Measurements from ENCODE around the gene OAF. TPM values are rescaled to one million over a fixed set of nuclear protein-coding genes. Genes with fewer than 3 reads are reported as not detected.

The OAF gene
- polyA plus RNA-seq, 2 of the 4 experiments (the other 2 are of a cell fraction) = 3.0 to 3.8 TPM

DNA sequence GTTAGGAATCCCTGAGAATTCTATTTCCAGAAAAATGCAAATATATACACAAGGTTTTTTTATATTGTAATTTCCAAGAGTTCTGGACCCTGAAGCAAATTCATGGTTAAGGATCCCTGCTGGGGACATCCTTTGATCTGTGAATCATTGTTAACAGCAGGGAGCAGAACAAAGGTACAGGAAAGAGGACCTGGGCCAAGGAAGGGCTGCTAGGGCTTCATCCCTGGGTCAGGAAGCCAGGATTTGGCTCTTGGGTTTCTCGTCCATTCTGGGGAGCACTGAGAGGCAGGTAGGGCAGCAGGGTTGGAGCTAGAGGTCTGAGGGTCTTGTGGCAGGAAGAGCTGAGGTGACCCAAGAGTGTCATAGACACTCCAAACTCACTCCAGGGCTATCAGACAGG lies 10.2 kb upstream of the OAF start (continued):
- TF ChIP-seq, protein P1, sequence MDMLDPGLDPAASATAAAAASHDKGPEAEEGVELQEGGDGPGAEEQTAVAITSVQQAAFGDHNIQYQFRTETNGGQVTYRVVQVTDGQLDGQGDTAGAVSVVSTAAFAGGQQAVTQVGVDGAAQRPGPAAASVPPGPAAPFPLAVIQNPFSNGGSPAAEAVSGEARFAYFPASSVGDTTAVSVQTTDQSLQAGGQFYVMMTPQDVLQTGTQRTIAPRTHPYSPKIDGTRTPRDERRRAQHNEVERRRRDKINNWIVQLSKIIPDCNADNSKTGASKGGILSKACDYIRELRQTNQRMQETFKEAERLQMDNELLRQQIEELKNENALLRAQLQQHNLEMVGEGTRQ (IDR thresholded peaks at IDR 0.05) = no peak
- TF ChIP-seq, protein P2, sequence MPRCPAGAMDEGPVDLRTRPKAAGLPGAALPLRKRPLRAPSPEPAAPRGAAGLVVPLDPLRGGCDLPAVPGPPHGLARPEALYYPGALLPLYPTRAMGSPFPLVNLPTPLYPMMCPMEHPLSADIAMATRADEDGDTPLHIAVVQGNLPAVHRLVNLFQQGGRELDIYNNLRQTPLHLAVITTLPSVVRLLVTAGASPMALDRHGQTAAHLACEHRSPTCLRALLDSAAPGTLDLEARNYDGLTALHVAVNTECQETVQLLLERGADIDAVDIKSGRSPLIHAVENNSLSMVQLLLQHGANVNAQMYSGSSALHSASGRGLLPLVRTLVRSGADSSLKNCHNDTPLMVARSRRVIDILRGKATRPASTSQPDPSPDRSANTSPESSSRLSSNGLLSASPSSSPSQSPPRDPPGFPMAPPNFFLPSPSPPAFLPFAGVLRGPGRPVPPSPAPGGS (IDR thresholded peaks at IDR 0.05) = no peak
- TF ChIP-seq KDM1A (IDR thresholded peaks at IDR 0.05; ENCODE audit: low read depth) (no peak), EP300 (IDR thresholded peaks at IDR 0.05) (no peak), ESRRA (IDR thresholded peaks at IDR 0.05; ENCODE audit: borderline replicate concordance, low read length) (no peak), RCOR1 (IDR thresholded peaks at IDR 0.05; ENCODE audit: low read depth, low read length) (no peak), NPAS2 (CRISPR knock-in tag; IDR thresholded peaks at IDR 0.05; ENCODE audit: borderline replicate concordance) (no peak)
- TF ChIP-seq, protein P3, sequence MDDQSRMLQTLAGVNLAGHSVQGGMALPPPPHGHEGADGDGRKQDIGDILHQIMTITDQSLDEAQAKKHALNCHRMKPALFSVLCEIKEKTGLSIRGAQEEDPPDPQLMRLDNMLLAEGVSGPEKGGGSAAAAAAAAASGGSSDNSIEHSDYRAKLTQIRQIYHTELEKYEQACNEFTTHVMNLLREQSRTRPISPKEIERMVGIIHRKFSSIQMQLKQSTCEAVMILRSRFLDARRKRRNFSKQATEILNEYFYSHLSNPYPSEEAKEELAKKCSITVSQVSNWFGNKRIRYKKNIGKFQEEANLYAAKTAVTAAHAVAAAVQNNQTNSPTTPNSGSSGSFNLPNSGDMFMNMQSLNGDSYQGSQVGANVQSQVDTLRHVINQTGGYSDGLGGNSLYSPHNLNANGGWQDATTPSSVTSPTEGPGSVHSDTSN (IDR thresholded peaks at IDR 0.05) = no peak

DNA sequence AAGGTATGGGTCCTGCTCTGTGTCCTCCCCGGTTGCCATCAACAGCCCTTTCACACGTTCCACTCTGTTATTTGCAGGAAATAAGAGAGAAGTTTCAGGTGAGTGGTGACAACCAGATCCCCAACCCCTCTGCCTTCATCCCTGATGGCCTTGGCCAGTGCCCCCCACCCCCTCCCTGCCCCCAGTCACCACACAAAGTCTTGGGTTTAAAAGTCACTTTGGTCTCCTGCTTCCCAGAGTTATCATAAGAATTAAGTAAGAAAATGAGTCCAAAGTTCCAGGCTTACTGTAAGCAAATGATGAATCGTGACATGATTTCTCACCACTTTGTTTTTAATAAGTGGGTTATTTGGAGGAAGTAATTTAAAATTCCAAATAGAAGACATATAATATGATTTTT lies 9.2 kb upstream of the OAF start:
- ATAC-seq (no peak), DNase-seq (ENCODE audit: low read depth in 1 of 2, low spot score in 1 of 2) (no peak), FAIRE-seq (no peak)
- Histone ChIP-seq H3K4me3 (no peak overlapping the region), H3K4me2 (no peak overlapping the region), H3K9me3 (no peaks in the 10 kb centered on the region), H3K4me1 (no peaks in the 10 kb centered on the region), H3K27ac (no peak overlapping the region)
- CTCF ChIA-PET = interaction anchor here (1.2 kb wide), 1 partner anchor 102 kb away, joined by 3 read pairs; no protein-coding TSS in a partner anchor
- TF ChIP-seq CBX2 (IDR thresholded peaks at IDR 0.05; ENCODE audit: borderline replicate concordance, low read depth) = no peak
- no peak for TF ChIP-seq HOXA7 (CRISPR knock-in tag; IDR thresholded peaks at IDR 0.05)
- no peak for TF ChIP-seq KDM5A (IDR thresholded peaks at IDR 0.05)
- TF ChIP-seq CEBPB (IDR thresholded peaks at IDR 0.05) = no peak
- no peak for TF ChIP-seq POLR2AphosphoS2 (conservative IDR thresholded peaks at IDR 0.05; ENCODE audit: low read length)
- TF ChIP-seq SMC3 (IDR thresholded peaks at IDR 0.05) = no peak
- TF ChIP-seq MYC (IDR thresholded peaks at IDR 0.05; ENCODE audit: borderline replicate concordance, low read length) = no peak
- no peak for TF ChIP-seq CHD4 (IDR thresholded peaks at IDR 0.05; ENCODE audit: borderline replicate concordance)
- no peak for TF ChIP-seq HDAC2 (IDR thresholded peaks at IDR 0.05)
- TF ChIP-seq EHMT2 (IDR thresholded peaks at IDR 0.05; ENCODE audit: low read depth) = no peak
- POLR2A ChIA-PET = no interaction called here
- 52% methylated on average over 3 of the region's 3 CpGs for WGBS (ENCODE audit: missing lambda C conversion rate)

DNA sequence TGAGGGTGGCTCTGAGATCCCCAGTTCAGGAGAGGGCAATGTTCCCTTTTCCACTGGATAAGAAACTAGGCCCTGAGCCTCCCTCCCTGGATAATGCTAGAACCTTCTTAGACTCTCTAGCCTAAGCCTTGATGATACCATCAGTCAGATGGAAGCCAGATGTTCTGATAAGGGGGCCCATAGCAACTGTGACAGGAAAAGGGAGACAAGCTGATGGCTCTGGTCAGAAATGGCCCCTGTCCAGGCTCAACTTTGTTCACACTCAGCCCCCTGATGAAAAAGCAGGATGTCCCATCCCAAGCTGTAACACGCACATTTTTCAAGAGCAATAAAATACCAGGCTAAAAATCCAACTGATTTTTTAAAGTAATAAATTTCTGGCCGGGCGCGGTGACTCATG lies 7.2 kb upstream of the OAF start:
- FAIRE-seq (no peak), ATAC-seq (no peak), DNase-seq (ENCODE audit: low read depth in 1 of 2, low spot score in 1 of 2) (no peak)
- no peak overlapping the region for H3K4me3 ChIP-seq
- no peaks in the 10 kb centered on the region for H3K9me3 ChIP-seq
- no peak overlapping the region for H3K4me2 ChIP-seq
- TF ChIP-seq NR3C1 (IDR thresholded peaks at IDR 0.05) = no peak
- TF ChIP-seq HEYL (CRISPR knock-in tag; IDR thresholded peaks at IDR 0.05) = no peak
- ChIA-PET CTCF (interaction anchor here (1.0 to 1.3 kb wide), 2 partner anchors 22 to 29 kb away, joined by 3 read pairs; no protein-coding TSS in a partner anchor), POLR2A (no interaction called here)
- H3K27ac ChIP-seq = no peak overlapping the region
- 82% methylated on average over 4 of the region's 4 CpGs for WGBS (ENCODE audit: missing lambda C conversion rate)
- H3K4me1 ChIP-seq = peaks cover 2% of the 10 kb centered on the region; the same call in 2 of the 3 replicates

Measured in A549 (cell line).